Calu3 (cell line): ENCODE measurements around the gene PDE1C. TPM values are rescaled to one million over a fixed set of nuclear protein-coding genes. Genes with fewer than 3 reads are reported as not detected.

Experiments
- BruUV-seq: library from RNA; stranded (reverse); fragments of 400-500 nt; replicated peaks from 2 replicates; lab custom pipeline; 2021; lab: Mats Ljungman, UMichigan
- CTCF ChIA-PET: fragments of 300-600 bp; sonication (Branson Sonifier 250); formaldehyde crosslinking; loops from one replicate; lab custom pipeline; 2022; ENCODE audit warnings: antibody characterized with exemption; lab: Charles Lee
- DNase-seq: peaks from one replicate; pipeline ENCODE4 v3.0.0; 2022
- H3K27ac Mint-ChIP-seq: one replicate; pipeline ENCODE4 v1.8.0; 2022; ENCODE audit warnings: mixed read lengths; ENCODE audit not compliant: unreplicated experiment
- H3K27me3 Mint-ChIP-seq: one replicate; pipeline ENCODE4 v1.8.0; 2022; ENCODE audit warnings: mixed read lengths; ENCODE audit not compliant: unreplicated experiment
- H3K36me3 Mint-ChIP-seq: one replicate; pipeline ENCODE4 v1.8.0; 2022; ENCODE audit warnings: mild to moderate bottlenecking, moderate library complexity, mixed read lengths; ENCODE audit not compliant: insufficient read depth, unreplicated experiment
- H3K4me1 Mint-ChIP-seq: one replicate; pipeline ENCODE4 v1.8.0; 2022; ENCODE audit warnings: mild to moderate bottlenecking, low read depth, mixed read lengths; ENCODE audit not compliant: unreplicated experiment
- H3K4me3 Mint-ChIP-seq: one replicate; pipeline ENCODE4 v1.8.0; 2022; ENCODE audit warnings: mild to moderate bottlenecking, low read depth, moderate library complexity, mixed read lengths; ENCODE audit not compliant: unreplicated experiment
- H3K9me3 Mint-ChIP-seq: one replicate; pipeline ENCODE4 v1.8.0; 2022; ENCODE audit warnings: low read depth, mixed read lengths; ENCODE audit not compliant: unreplicated experiment
- CTCF ChIP-seq: fragments of 200-600 bp; IDR thresholded peaks from one replicate; pipeline ENCODE4 v1.8.0; 2022; ENCODE audit warnings: antibody characterized with exemption; ENCODE audit not compliant: unreplicated experiment
- intact Hi-C: fragments of 100-400 bp; cut with micrococcal nuclease; formaldehyde crosslinking; loops from one replicate; pipeline ENCODE4 v1.10.0; 2022; ENCODE audit not compliant: unreplicated experiment
- total RNA-seq: library from RNA; stranded (reverse); gene quantifications from 2 replicates; pipeline ENCODE4 v1.2.3, GENCODE V29; 2022

Gene PDE1C
- total RNA-seq, 1 experiment from 2014 or later: 34.0 TPM

GRCh38 chr7:31814187-31814586, 256.0 kb downstream of the PDE1C start:
- CTCF ChIA-PET: interaction anchor here (0.7 to 4.4 kb wide), 12 partner anchors 31 to 390 kb away, joined by 3 to 29 read pairs (median 4); partner anchors contain the start of gene PDE1C
- Mint-ChIP-seq H3K4me1 (peaks cover 32% of the 10 kb centered on the region), H3K4me3 (no peak overlapping the region), H3K27me3 (no peaks in the 10 kb centered on the region), H3K36me3 (no peaks in the 10 kb centered on the region), H3K9me3 (no peaks in the 10 kb centered on the region), H3K27ac (no peak overlapping the region)
- intact Hi-C loops: loop anchor here (1.0 to 5.0 kb wide), 5 partner anchors 124 to 390 kb away; no protein-coding TSS in a partner anchor
- DNase-seq: peak; percentile 69
- peak; percentile 75 for TF ChIP-seq CTCF
- no TSS peak for BruUV-seq

- no peak for DNase-seq
- Mint-ChIP-seq H3K9me3 (no peaks in the 10 kb centered on the region), H3K27me3 (no peaks in the 10 kb centered on the region), H3K4me3 (no peak overlapping the region), H3K27ac (no peak overlapping the region), H3K36me3 (no peaks in the 10 kb centered on the region), H3K4me1 (peaks cover 25% of the 10 kb centered on the region)
- no peak for TF ChIP-seq CTCF
- CTCF ChIA-PET: interaction anchor here (1.0 kb wide), 1 partner anchor 51 kb away, joined by 3 read pairs; no protein-coding TSS in a partner anchor
- no TSS peak for BruUV-seq
- intact Hi-C loops: loop anchor here (5.0 kb wide), 1 partner anchor 250 kb away; no protein-coding TSS in a partner anchor
Measured at GRCh38 chr7:31811650-31812461, 258.4 kb downstream of the PDE1C start.

GRCh38 chr7:31805209-31805818, 264.9 kb downstream of the PDE1C start:
- H3K4me3 Mint-ChIP-seq: no peak overlapping the region
- CTCF ChIA-PET: no interaction called here
- H3K9me3 Mint-ChIP-seq: no peaks in the 10 kb centered on the region
- DNase-seq: no peak
- H3K36me3 Mint-ChIP-seq: no peaks in the 10 kb centered on the region
- no peaks in the 10 kb centered on the region for H3K27me3 Mint-ChIP-seq
- intact Hi-C loops: no loop called here
- TF ChIP-seq CTCF: no peak
- BruUV-seq: no TSS peak
- H3K27ac Mint-ChIP-seq: no peak overlapping the region
- H3K4me1 Mint-ChIP-seq: no peaks in the 10 kb centered on the region

- Mint-ChIP-seq H3K36me3 (no peaks in the 10 kb centered on the region), H3K9me3 (no peaks in the 10 kb centered on the region), H3K4me3 (no peak overlapping the region), H3K27ac (no peak overlapping the region), H3K4me1 (no peaks in the 10 kb centered on the region), H3K27me3 (no peaks in the 10 kb centered on the region)
- CTCF ChIA-PET: no interaction called here
- intact Hi-C loops: no loop called here
- BruUV-seq: no TSS peak
- no peak for DNase-seq
- no peak for TF ChIP-seq CTCF
Measured at GRCh38 chr7:31796375-31796774, 273.8 kb downstream of the PDE1C start.
